ENCODE data around the gene OPHN1. TPM values are rescaled to one million over a fixed set of nuclear protein-coding genes. Genes with fewer than 3 reads are reported as not detected.

Gene OPHN1
- total and polyA plus RNA-seq, 5 experiments from 2014 or later: 0.05 TPM; not detected in 4

DNA sequence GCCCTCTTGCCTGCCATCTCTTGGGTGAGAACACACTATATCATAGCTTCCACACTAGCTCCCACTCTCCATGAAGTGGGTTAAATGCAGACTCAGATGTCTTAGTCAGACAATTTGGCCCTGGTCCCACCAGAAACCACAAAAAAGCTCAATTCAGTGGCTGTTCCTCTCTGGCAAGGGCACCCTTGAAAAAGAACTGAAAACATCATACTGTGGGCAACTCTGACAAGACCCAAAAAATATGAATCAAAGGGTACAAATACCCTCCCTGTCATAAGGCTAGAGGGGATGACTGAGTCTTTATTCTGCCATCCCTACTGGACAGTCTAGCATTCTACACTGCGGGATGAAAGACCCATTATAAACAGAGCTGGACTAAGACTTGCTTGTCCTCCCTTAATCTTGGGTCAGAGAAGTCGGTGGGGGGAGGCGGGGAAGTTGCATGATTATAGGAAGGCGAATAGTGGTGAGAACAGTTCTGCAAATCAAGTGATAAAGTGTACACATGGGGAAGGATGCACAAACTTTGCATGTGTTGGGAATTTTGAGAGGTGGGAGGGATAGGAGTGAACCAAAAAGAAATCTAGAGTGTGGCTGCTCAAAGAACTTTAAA is 172.1 kb downstream of the OPHN1 start:
- DNase-seq (no peak), ATAC-seq (no peak)
- POLR2A ChIA-PET: no interaction called here
- H3K9me3 Mint-ChIP-seq: peaks cover 0 to 5% (median 0%) of the 10 kb centered on the region in 9 donors
- peak overlapping the region in 1 of 10 donors; percentile 69 for H3K27ac Mint-ChIP-seq
- no peaks in the 10 kb centered on the region for H3K36me3 Mint-ChIP-seq
- peaks cover 0 to 12% (median 3%) of the 10 kb centered on the region in 5 donors for H3K27me3 Mint-ChIP-seq
- H3K4me3 Mint-ChIP-seq: no peak overlapping the region
- no peaks in the 10 kb centered on the region for H3K4me1 Mint-ChIP-seq

DNA sequence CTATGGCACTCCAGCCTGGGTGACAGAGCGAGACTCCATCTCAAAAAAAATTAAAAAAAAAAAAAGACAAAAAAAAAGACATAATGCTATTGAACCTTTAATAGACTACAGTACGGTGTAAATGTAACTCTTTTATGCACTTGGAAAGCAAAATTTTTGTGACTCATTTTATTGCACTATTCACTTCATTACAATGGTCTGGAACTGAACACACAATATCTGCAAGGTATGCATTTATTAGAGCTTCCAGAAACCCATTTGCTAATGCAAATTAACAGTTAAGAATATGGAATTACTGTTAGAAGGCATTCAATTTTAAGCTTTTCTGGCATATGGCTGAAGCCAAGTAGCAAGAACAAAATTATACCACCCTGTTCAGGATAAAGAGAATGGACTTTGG is 176.3 kb downstream of the OPHN1 start:
- H3K4me1 Mint-ChIP-seq: no peaks in the 10 kb centered on the region
- no peak for ATAC-seq
- H3K27me3 Mint-ChIP-seq: peaks cover 0 to 12% (median 1%) of the 10 kb centered on the region in 5 donors

DNA sequence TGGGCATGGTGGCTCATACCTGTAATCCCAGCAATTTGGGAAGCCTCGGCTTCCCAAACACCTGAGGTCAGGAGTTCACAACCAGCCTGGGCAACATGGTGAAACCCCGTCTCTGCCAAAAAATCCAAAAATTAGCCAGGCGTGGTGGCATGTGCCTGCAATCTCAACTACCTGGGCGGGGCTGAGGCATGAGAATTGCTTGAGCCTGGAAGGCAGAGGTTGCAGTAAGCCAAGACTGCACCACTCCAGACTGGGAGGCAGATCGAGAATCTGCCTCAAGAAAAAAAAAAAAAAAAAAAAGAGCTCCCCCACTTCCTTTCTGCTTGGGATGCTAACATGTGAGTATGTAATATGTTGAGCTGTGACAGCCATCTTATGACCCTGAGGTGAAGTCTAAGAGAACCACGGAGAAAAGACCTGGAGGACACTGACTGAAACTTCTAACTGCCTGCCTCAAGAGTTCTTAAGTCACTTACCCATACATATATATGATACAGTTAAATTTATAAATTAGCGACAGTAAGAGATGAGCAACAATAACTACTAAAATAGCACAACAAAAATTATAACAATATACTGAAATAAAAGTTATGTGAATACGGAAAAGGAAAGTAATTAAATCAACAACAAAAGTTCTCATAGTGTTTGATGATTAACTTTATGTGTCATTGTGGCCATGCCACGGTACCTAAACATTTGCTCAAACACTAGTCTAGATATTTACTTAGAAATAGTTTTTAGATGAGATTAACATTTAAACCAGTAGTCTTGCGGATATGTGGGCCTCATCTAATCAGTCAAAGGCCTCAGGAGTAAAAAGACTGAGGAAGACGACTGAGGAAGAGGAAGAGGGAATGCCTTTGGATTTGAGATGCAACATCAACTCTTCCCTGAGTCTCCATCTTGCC is 178.3 kb downstream of the OPHN1 start:
- POLR2A ChIA-PET: no interaction called here
- Mint-ChIP-seq H3K4me1 (no peaks in the 10 kb centered on the region), H3K9me3 (no peaks in the 10 kb centered on the region), H3K4me3 (no peak overlapping the region), H3K27ac (no peak overlapping the region), H3K36me3 (no peaks in the 10 kb centered on the region), H3K27me3 (no peaks in the 10 kb centered on the region)
- DNase-seq (no peak), ATAC-seq (no peak)

More for the DNA sequence above, 176.3 kb downstream of the OPHN1 start:
- POLR2A ChIA-PET: no interaction called here
- Mint-ChIP-seq H3K9me3 (peaks cover 0 to 3% (median 0%) of the 10 kb centered on the region in 9 donors), H3K27ac (no peak overlapping the region), H3K36me3 (no peaks in the 10 kb centered on the region), H3K4me3 (no peak overlapping the region)
- no peak for DNase-seq

DNA sequence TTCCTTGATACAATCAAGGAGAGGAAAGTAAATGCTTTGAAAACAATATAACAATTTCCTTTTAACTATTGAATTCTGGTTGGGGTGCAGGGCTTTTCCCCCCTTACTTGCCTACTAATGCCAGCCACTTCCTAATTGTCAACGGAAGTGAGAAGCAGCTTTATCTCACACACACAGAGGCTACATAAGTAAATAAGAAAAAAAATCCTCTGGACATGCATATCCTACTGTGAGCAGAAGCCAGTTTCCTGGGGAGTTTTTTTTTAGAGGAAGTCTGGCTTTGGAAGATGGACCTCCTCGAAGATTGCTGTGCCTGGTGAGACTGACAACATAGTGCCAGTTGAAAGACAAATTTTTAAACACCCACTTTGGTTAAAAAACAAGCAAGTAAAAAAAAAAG is 180.6 kb downstream of the OPHN1 start:
- Mint-ChIP-seq H3K4me1 (no peaks in the 10 kb centered on the region), H3K27ac (no peak overlapping the region), H3K9me3 (no peaks in the 10 kb centered on the region), H3K27me3 (peaks cover 0 to 2% (median 0%) of the 10 kb centered on the region in 5 donors), H3K36me3 (no peaks in the 10 kb centered on the region), H3K4me3 (no peak overlapping the region)
- POLR2A ChIA-PET: no interaction called here
- DNase-seq (no peak), ATAC-seq (no peak)

DNA sequence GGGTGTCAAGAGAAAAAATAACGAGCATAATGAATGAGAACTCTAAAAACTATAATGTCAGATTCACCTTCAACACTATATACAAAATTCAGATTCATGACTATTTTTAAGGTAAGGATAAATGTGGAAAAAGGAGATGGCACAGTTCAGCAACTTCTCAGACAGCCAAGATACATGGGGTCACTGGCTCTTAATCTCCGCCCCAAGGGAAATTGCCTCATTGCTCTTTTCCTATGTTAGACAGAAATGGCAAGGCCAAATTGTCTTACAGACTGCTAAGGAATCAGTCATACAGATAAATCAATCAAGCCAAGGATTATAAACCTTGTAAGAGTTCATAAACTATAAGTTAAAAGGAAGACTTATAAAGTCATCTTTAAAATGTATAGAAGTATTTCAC is 183.4 kb downstream of the OPHN1 start:
- ATAC-seq (no peak), DNase-seq (no peak)
- Mint-ChIP-seq H3K27me3 (peaks cover 0 to 3% (median 0%) of the 10 kb centered on the region in 5 donors), H3K4me3 (no peak overlapping the region), H3K9me3 (no peaks in the 10 kb centered on the region), H3K27ac (no peak overlapping the region), H3K36me3 (no peaks in the 10 kb centered on the region), H3K4me1 (no peaks in the 10 kb centered on the region)
- POLR2A ChIA-PET: no interaction called here

DNA sequence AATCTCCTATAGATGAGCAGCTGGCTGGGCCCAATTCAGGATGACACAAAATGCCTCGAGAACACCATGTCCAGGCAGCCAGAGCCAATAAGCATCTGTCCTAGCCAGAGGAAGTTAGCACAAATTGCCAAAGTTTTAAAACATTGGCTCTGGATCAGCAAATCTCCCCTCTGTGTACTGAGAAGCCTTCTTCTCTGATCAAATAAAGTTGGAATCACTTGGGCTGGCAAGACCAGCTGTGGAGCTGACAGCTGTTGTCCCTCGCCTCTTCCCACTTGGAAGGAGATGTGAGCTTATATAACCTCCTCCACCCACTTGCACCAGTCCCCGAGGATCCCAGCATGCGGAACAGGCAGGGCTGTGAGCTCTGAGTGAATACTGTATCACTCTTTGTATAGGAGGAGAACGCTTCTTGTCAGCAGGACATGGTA is 183.9 kb downstream of the OPHN1 start:
- Mint-ChIP-seq H3K4me1 (no peaks in the 10 kb centered on the region), H3K27ac (no peak overlapping the region), H3K9me3 (no peaks in the 10 kb centered on the region), H3K36me3 (no peaks in the 10 kb centered on the region), H3K4me3 (no peak overlapping the region), H3K27me3 (peaks cover 0 to 3% (median 0%) of the 10 kb centered on the region in 5 donors)
- DNase-seq (no peak), ATAC-seq (no peak)
- POLR2A ChIA-PET: no interaction called here

DNA sequence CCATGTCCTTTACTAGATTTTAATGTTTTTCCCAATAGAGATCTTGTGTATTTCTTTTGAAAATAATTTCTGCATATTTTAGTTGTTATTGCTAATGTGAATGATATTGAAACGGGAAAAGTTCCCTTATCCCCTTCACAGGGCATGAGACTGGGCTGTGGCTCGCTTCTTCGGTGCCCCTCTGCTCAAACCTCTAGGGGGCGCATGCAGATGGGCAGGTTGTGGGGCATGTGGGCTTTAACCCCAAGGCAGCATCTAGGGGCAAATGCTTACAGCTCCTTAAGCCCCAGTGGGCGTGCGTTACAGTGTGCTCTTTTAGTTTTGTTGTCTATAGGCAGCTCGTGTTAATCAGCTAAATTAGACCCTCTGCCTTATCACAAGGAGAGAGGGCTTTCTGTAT is 194.7 kb downstream of the OPHN1 start:
- POLR2A ChIA-PET: no interaction called here
- Mint-ChIP-seq H3K27ac (no peak overlapping the region), H3K27me3 (no peaks in the 10 kb centered on the region), H3K4me3 (no peak overlapping the region), H3K4me1 (no peaks in the 10 kb centered on the region), H3K9me3 (no peaks in the 10 kb centered on the region), H3K36me3 (no peaks in the 10 kb centered on the region)
- no peak for DNase-seq
- no peak for ATAC-seq

DNA sequence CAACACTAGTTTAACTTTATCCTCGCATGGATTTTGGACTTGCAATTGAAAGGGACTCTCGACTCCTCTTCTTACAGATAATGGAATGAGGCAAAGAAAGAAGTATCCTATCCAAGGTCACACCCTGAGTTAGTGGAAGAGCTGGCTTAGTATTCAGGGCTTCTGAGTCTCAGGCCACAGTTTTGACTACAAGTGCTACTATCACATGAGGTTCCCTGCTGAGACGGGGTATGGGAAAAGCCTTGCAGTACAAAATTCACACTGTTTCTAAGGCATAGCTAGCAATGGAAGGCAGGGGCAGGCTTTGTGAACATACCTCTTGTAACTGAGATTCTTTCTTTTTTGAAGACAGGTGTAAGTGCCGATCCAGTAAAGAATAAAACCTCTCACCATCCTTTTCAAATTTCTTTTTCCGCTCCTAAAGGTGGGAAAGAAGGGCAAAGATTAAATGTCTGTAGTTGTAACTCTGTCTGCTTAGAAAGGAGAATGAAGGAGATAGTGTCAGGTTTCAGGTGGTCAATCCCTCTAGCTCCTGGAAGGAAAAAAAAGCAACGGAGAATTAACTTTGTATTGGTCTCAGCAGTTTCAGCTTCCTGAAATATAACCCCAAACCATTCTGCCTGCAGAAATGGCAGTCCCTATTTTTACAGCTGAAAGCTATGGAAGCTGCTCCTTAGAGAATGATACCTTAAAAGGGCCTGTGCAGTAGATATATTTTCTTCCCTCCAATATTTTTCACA is 199.0 kb downstream of the OPHN1 start:
- no peak for DNase-seq
- H3K9me3 Mint-ChIP-seq: no peaks in the 10 kb centered on the region
- H3K4me3 Mint-ChIP-seq: no peak overlapping the region
- H3K27me3 Mint-ChIP-seq: no peaks in the 10 kb centered on the region
- POLR2A ChIA-PET: no interaction called here
- H3K27ac Mint-ChIP-seq: no peak overlapping the region
- H3K36me3 Mint-ChIP-seq: no peaks in the 10 kb centered on the region
- no peak for ATAC-seq
- no peaks in the 10 kb centered on the region for H3K4me1 Mint-ChIP-seq

DNA sequence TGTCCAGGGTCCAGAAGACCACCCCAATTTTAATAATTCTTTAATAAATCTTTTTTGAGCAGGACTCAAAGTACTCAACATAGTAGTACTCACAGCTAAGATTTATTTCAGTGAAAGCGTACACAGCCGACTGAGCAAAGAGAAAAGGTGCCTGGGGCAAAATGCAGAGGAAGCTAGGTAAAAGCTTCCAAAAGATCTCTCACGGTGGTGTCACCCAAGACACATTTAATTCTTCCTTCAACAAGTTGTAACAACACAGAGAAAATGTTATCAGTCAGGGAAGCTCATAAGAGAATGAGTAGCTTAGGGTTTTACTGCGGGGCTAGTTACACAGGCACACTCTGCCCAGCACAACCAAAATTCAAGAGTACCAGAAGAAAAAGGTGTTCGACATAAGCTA is 201.1 kb downstream of the OPHN1 start:
- no peaks in the 10 kb centered on the region for H3K27me3 Mint-ChIP-seq
- no peaks in the 10 kb centered on the region for H3K36me3 Mint-ChIP-seq
- ATAC-seq (no peak), DNase-seq (no peak)
- H3K4me1 Mint-ChIP-seq: no peaks in the 10 kb centered on the region
- POLR2A ChIA-PET: no interaction called here
- peaks cover 0 to 2% (median 0%) of the 10 kb centered on the region in 9 donors for H3K9me3 Mint-ChIP-seq
- H3K4me3 Mint-ChIP-seq: no peak overlapping the region
- H3K27ac Mint-ChIP-seq: no peak overlapping the region

DNA sequence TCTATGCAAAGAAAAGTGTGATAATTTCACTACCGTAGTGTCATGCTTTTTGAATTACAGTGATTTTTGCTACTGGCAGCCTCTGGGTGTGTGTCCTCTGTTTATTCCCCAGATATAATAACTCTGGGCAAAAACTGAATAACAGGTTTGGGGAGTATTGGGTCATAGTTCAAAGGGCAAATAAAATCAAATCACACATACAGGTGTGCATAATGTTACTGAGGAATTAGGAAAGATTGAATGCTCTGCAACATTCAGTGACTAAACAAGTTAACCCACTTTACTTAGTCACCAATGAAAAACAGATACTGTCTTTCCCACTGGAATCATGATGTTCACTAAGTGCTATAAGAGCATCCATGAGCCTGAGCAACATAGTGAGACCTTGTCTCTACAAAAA is 224.3 kb downstream of the OPHN1 start:
- POLR2A ChIA-PET: no interaction called here
- no peaks in the 10 kb centered on the region for H3K4me1 Mint-ChIP-seq
- peaks cover 0 to 2% (median 0%) of the 10 kb centered on the region in 9 donors for H3K9me3 Mint-ChIP-seq
- ATAC-seq (no peak), DNase-seq (no peak)
- no peak overlapping the region for H3K4me3 Mint-ChIP-seq
- H3K27ac Mint-ChIP-seq: no peak overlapping the region
- H3K36me3 Mint-ChIP-seq: no peaks in the 10 kb centered on the region
- H3K27me3 Mint-ChIP-seq: peaks cover 0 to 15% (median 4%) of the 10 kb centered on the region in 5 donors

DNA sequence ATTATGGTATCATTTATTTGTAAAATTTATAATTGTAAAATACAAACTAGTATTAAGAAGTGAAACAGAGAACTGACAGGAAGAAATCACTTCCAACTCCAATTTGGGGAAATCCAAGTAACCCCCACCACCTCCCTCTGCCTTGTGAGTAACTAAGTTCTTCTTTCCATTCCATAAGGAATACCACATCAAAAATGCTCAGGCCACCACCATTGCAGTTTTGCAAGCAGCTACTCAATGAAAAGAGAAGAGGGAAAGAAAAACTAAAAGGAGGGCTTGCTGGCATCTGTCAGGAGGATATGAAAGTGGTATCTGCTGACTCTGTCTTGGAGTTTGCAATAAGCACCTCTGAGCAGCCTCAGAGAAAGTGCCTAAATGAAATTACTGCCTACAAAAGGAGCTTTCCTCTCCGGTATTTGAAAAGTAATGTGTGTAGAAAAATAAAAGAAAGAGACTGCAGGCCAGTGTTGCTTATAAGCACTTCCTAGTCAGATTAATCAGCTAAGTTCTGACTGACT is 228.7 kb downstream of the OPHN1 start:
- no peaks in the 10 kb centered on the region for H3K36me3 Mint-ChIP-seq
- ATAC-seq: no peak

DNA sequence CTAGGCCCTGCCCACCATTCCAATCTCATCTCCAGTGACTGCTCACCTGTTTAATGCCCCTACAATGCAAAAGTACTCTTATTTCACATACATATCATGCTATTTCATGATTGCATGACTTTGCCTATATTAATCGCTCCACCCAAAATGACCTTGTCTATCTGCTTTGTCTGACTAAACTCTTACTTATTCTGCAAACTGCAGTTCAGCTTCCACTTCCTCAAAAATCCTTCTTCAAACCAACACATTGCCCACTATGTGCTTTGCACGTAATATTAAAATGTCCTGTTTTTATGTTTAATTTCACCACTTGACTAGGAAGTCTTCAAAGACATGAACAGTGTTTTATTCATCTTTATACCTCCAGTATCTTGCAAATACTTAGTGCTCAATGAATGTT is 229.6 kb downstream of the OPHN1 start:
- no peak overlapping the region for H3K27ac Mint-ChIP-seq

More for the DNA sequence above, 228.7 kb downstream of the OPHN1 start:
- H3K4me1 Mint-ChIP-seq: peaks cover 0 to 1% (median 0%) of the 10 kb centered on the region in 4 donors
- POLR2A ChIA-PET: no interaction called here
- no peak overlapping the region for H3K4me3 Mint-ChIP-seq
- no peak for DNase-seq
- H3K27ac Mint-ChIP-seq: no peak overlapping the region
- H3K27me3 Mint-ChIP-seq: peaks cover 0 to 14% (median 3%) of the 10 kb centered on the region in 5 donors
- no peaks in the 10 kb centered on the region for H3K9me3 Mint-ChIP-seq

DNA sequence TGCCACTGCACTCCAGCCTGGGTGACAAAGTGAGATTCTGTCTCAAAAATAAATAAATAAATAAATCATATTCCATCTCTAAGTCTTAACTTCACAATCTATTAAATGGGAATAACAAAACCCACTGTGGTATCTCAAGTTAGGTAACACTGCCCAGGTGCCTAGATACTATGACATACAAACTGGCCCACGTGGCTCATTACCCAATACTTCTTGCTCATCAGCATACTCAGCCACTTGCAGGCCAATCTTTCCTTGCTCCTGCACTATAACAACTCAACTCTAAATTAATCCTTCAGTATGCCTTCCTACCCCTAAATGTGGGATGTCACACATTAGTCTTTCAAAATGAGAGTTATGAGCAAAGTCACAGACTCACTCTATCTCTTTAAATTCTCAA is 230.1 kb downstream of the OPHN1 start:
- H3K27ac Mint-ChIP-seq: no peak overlapping the region
- ATAC-seq (no peak), DNase-seq (no peak)
- H3K27me3 Mint-ChIP-seq: peaks cover 0 to 2% (median under 1%) of the 10 kb centered on the region in 5 donors
- no peak overlapping the region for H3K4me3 Mint-ChIP-seq
- POLR2A ChIA-PET: no interaction called here
- no peaks in the 10 kb centered on the region for H3K9me3 Mint-ChIP-seq
- peaks cover 0 to 1% (median 0%) of the 10 kb centered on the region in 4 donors for H3K4me1 Mint-ChIP-seq
- no peaks in the 10 kb centered on the region for H3K36me3 Mint-ChIP-seq

More for the DNA sequence above, 229.6 kb downstream of the OPHN1 start:
- POLR2A ChIA-PET: no interaction called here
- no peak for ATAC-seq
- DNase-seq: no peak
- Mint-ChIP-seq H3K27me3 (peaks cover 0 to 5% (median 2%) of the 10 kb centered on the region in 5 donors), H3K36me3 (no peaks in the 10 kb centered on the region), H3K4me3 (no peak overlapping the region), H3K9me3 (no peaks in the 10 kb centered on the region), H3K4me1 (peaks cover 0 to 1% (median 0%) of the 10 kb centered on the region in 4 donors)

Measured in naive thymus-derived CD8-positive, alpha-beta T cell (primary cell).